ENCODE results near the gene ZNF333. TPM values are rescaled to one million over a fixed set of nuclear protein-coding genes. Genes with fewer than 3 reads are reported as not detected.

Gene ZNF333
- total and polyA plus RNA-seq, 4 experiments from 2014 or later: 10.3 to 48.3 (median 29.2) TPM

GRCh38 chr19:14694641-14695266 lies 4.9 kb downstream of the ZNF333 start:
- no peaks in the 10 kb centered on the region for H3K27me3 Mint-ChIP-seq
- Histone ChIP-seq H3K36me3 (ENCODE audit: insufficient read depth, low read length) (peaks cover 31% of the 10 kb centered on the region), H3K9me3 (ENCODE audit: control insufficient read depth in 1 of 2, low read length in 2 of 2) (no peaks in the 10 kb centered on the region), H3K4me3 (ENCODE audit: low read length in 2 of 2) (no peak overlapping the region), H3K27me3 (ENCODE audit: insufficient read depth, low read length) (no peaks in the 10 kb centered on the region), H3K4me1 (ENCODE audit: insufficient read depth, low read length) (peaks cover 7% of the 10 kb centered on the region), H3K27ac (ENCODE audit: low read depth, low read length) (no peak overlapping the region)
- DNase-seq: no peak
- H3K36me3 Mint-ChIP-seq: peaks cover 30 to 54% of the 10 kb centered on the region in 2 donors
- H3K4me3 Mint-ChIP-seq: no peak overlapping the region
- POLR2A ChIA-PET (ENCODE audit: partially characterized antibody): no interaction called here
- CTCF ChIA-PET (ENCODE audit: partially characterized antibody): no interaction called here
- peaks cover 9 to 16% (median 11%) of the 10 kb centered on the region in 4 donors for H3K4me1 Mint-ChIP-seq
- intact Hi-C loops (cut with micrococcal nuclease): no loop called here
- no peak overlapping the region for H3K27ac Mint-ChIP-seq
- no peaks in the 10 kb centered on the region for H3K9me3 Mint-ChIP-seq

- H3K36me3 ChIP-seq (ENCODE audit: insufficient read depth, low read length): peaks cover 38% of the 10 kb centered on the region
- CTCF ChIA-PET (ENCODE audit: partially characterized antibody): interaction anchor here (0.9 kb wide), 1 partner anchor 10 kb away, joined by 3 read pairs; no protein-coding TSS in a partner anchor
- H3K4me1 ChIP-seq (ENCODE audit: insufficient read depth, low read length): peaks cover 3% of the 10 kb centered on the region
- H3K27me3 Mint-ChIP-seq: no peaks in the 10 kb centered on the region
- H3K36me3 Mint-ChIP-seq: peaks cover 38 to 57% of the 10 kb centered on the region in 2 donors
- no peak overlapping the region for H3K4me3 ChIP-seq (ENCODE audit: low read length in 2 of 2)
- POLR2A ChIA-PET (ENCODE audit: partially characterized antibody): no interaction called here
- no peak overlapping the region for H3K27ac ChIP-seq (ENCODE audit: low read depth, low read length)
- H3K27ac Mint-ChIP-seq: no peak overlapping the region
- intact Hi-C loops (cut with micrococcal nuclease): no loop called here
- no peaks in the 10 kb centered on the region for H3K27me3 ChIP-seq (ENCODE audit: insufficient read depth, low read length)
- H3K9me3 Mint-ChIP-seq: no peaks in the 10 kb centered on the region
- peaks cover 7 to 9% (median 8%) of the 10 kb centered on the region in 4 donors for H3K4me1 Mint-ChIP-seq
- no peak for DNase-seq
- no peak overlapping the region for H3K4me3 Mint-ChIP-seq
- no peaks in the 10 kb centered on the region for H3K9me3 ChIP-seq (ENCODE audit: control insufficient read depth in 1 of 2, low read length in 2 of 2)
Observed at GRCh38 chr19:14695471-14695870, 5.6 kb downstream of the ZNF333 start.

GRCh38 chr19:14699641-14700040 lies 9.8 kb downstream of the ZNF333 start:
- H3K9me3 ChIP-seq (ENCODE audit: control insufficient read depth in 1 of 2, low read length in 2 of 2): no peaks in the 10 kb centered on the region
- Mint-ChIP-seq H3K4me3 (no peak overlapping the region), H3K27me3 (no peaks in the 10 kb centered on the region), H3K27ac (no peak overlapping the region), H3K9me3 (no peaks in the 10 kb centered on the region), H3K4me1 (no peaks in the 10 kb centered on the region), H3K36me3 (peaks cover 68 to 76% of the 10 kb centered on the region in 2 donors)
- H3K4me1 ChIP-seq (ENCODE audit: insufficient read depth, low read length): no peaks in the 10 kb centered on the region
- ChIA-PET POLR2A (ENCODE audit: partially characterized antibody) (no interaction called here), CTCF (ENCODE audit: partially characterized antibody) (no interaction called here)
- H3K27me3 ChIP-seq (ENCODE audit: insufficient read depth, low read length): no peaks in the 10 kb centered on the region
- no peak overlapping the region for H3K27ac ChIP-seq (ENCODE audit: low read depth, low read length)
- no peak overlapping the region for H3K4me3 ChIP-seq (ENCODE audit: low read length in 2 of 2)
- DNase-seq: no peak
- intact Hi-C loops (cut with micrococcal nuclease): no loop called here
- H3K36me3 ChIP-seq (ENCODE audit: insufficient read depth, low read length): peaks cover 63% of the 10 kb centered on the region

GRCh38 chr19:14700711-14701375 lies 11.0 kb downstream of the ZNF333 start:
- H3K27me3 ChIP-seq (ENCODE audit: insufficient read depth, low read length): no peaks in the 10 kb centered on the region
- Mint-ChIP-seq H3K9me3 (no peaks in the 10 kb centered on the region), H3K36me3 (peaks cover 73 to 77% of the 10 kb centered on the region in 2 donors), H3K27me3 (no peaks in the 10 kb centered on the region), H3K4me1 (no peaks in the 10 kb centered on the region), H3K27ac (no peak overlapping the region), H3K4me3 (no peak overlapping the region)
- intact Hi-C loops (cut with micrococcal nuclease): no loop called here
- ChIA-PET CTCF (ENCODE audit: partially characterized antibody) (interaction anchor here (1.9 kb wide), 1 partner anchor 15 kb away, joined by 6 read pairs; no protein-coding TSS in a partner anchor), POLR2A (ENCODE audit: partially characterized antibody) (no interaction called here)
- H3K36me3 ChIP-seq (ENCODE audit: insufficient read depth, low read length): peaks cover 61% of the 10 kb centered on the region
- H3K9me3 ChIP-seq (ENCODE audit: control insufficient read depth in 1 of 2, low read length in 2 of 2): no peaks in the 10 kb centered on the region
- no peak for DNase-seq
- no peaks in the 10 kb centered on the region for H3K4me1 ChIP-seq (ENCODE audit: insufficient read depth, low read length)
- no peak overlapping the region for H3K4me3 ChIP-seq (ENCODE audit: low read length in 2 of 2)
- H3K27ac ChIP-seq (ENCODE audit: low read depth, low read length): no peak overlapping the region

- POLR2A ChIA-PET (ENCODE audit: partially characterized antibody): no interaction called here
- Histone ChIP-seq H3K9me3 (ENCODE audit: control insufficient read depth in 1 of 2, low read length in 2 of 2) (no peaks in the 10 kb centered on the region), H3K36me3 (ENCODE audit: insufficient read depth, low read length) (peaks cover 63% of the 10 kb centered on the region), H3K4me3 (ENCODE audit: low read length in 2 of 2) (no peak overlapping the region), H3K27ac (ENCODE audit: low read depth, low read length) (no peak overlapping the region), H3K4me1 (ENCODE audit: insufficient read depth, low read length) (no peaks in the 10 kb centered on the region), H3K27me3 (ENCODE audit: insufficient read depth, low read length) (no peaks in the 10 kb centered on the region)
- Mint-ChIP-seq H3K36me3 (peaks cover 83% of the 10 kb centered on the region in 2 donors), H3K27ac (no peak overlapping the region), H3K4me3 (no peak overlapping the region), H3K4me1 (no peaks in the 10 kb centered on the region), H3K27me3 (no peaks in the 10 kb centered on the region), H3K9me3 (no peaks in the 10 kb centered on the region)
- CTCF ChIA-PET (ENCODE audit: partially characterized antibody): no interaction called here
- DNase-seq: no peak
- intact Hi-C loops (cut with micrococcal nuclease): no loop called here
Observed at GRCh38 chr19:14703833-14704232, 14.0 kb downstream of the ZNF333 start.

GRCh38 chr19:14704450-14704849 lies 14.6 kb downstream of the ZNF333 start:
- no peaks in the 10 kb centered on the region for H3K27me3 Mint-ChIP-seq
- H3K36me3 ChIP-seq (ENCODE audit: insufficient read depth, low read length): peaks cover 63% of the 10 kb centered on the region
- ChIA-PET CTCF (ENCODE audit: partially characterized antibody) (no interaction called here), POLR2A (ENCODE audit: partially characterized antibody) (no interaction called here)
- H3K4me3 ChIP-seq (ENCODE audit: low read length in 2 of 2): no peak overlapping the region
- H3K27ac Mint-ChIP-seq: no peak overlapping the region
- H3K4me1 Mint-ChIP-seq: no peaks in the 10 kb centered on the region
- no peaks in the 10 kb centered on the region for H3K9me3 ChIP-seq (ENCODE audit: control insufficient read depth in 1 of 2, low read length in 2 of 2)
- H3K27me3 ChIP-seq (ENCODE audit: insufficient read depth, low read length): no peaks in the 10 kb centered on the region
- H3K27ac ChIP-seq (ENCODE audit: low read depth, low read length): no peak overlapping the region
- H3K4me1 ChIP-seq (ENCODE audit: insufficient read depth, low read length): no peaks in the 10 kb centered on the region
- intact Hi-C loops (cut with micrococcal nuclease): no loop called here
- no peak overlapping the region for H3K4me3 Mint-ChIP-seq
- H3K9me3 Mint-ChIP-seq: no peaks in the 10 kb centered on the region
- H3K36me3 Mint-ChIP-seq: peaks cover 84% of the 10 kb centered on the region in 2 donors
- no peak for DNase-seq

- no peak overlapping the region for H3K4me3 Mint-ChIP-seq
- intact Hi-C loops (cut with micrococcal nuclease): no loop called here
- DNase-seq: no peak
- Histone ChIP-seq H3K27ac (ENCODE audit: low read depth, low read length) (no peak overlapping the region), H3K9me3 (ENCODE audit: control insufficient read depth in 1 of 2, low read length in 2 of 2) (peaks cover 0 to 43% of the 10 kb centered on the region in 2 donors), H3K4me1 (ENCODE audit: insufficient read depth, low read length) (no peaks in the 10 kb centered on the region), H3K4me3 (ENCODE audit: low read length in 2 of 2) (no peak overlapping the region), H3K36me3 (ENCODE audit: insufficient read depth, low read length) (peaks cover 39% of the 10 kb centered on the region), H3K27me3 (ENCODE audit: insufficient read depth, low read length) (no peaks in the 10 kb centered on the region)
- ChIA-PET POLR2A (ENCODE audit: partially characterized antibody) (no interaction called here), CTCF (ENCODE audit: partially characterized antibody) (no interaction called here)
- H3K27me3 Mint-ChIP-seq: no peaks in the 10 kb centered on the region
- no peak overlapping the region for H3K27ac Mint-ChIP-seq
- H3K4me1 Mint-ChIP-seq: no peaks in the 10 kb centered on the region
- H3K9me3 Mint-ChIP-seq: peaks cover 6 to 89% (median 80%) of the 10 kb centered on the region in 8 donors
- H3K36me3 Mint-ChIP-seq: peaks cover 91 to 97% of the 10 kb centered on the region in 2 donors
Observed at GRCh38 chr19:14715841-14716240, 26.0 kb downstream of the ZNF333 start.

All from CD4-positive, alpha-beta memory T cell (primary cell).